H1 (cell line): ENCODE measurements around the gene BAAT. TPM values are rescaled to one million over a fixed set of nuclear protein-coding genes. Genes with fewer than 3 reads are reported as not detected.

Experiments
- CTCF ChIA-PET: fragments of 300-600 bp; sonication (Branson Sonifier 250); formaldehyde crosslinking; loops from one replicate; lab custom pipeline; 2021; ENCODE audit not compliant: partially characterized antibody; lab: Charles Lee
- POLR2A ChIA-PET: fragments of 300-600 bp; sonication (Branson Sonifier 250); formaldehyde crosslinking; loops from one replicate; lab custom pipeline; 2021; ENCODE audit warnings: inconsistent platforms; ENCODE audit not compliant: partially characterized antibody; lab: Charles Lee
- DNase-seq, 2 experiments: peaks; one replicate each; pipeline versions ENCODE4 v3.0.0 to v3.0.0-alpha.2; 2010 to 2022; ENCODE audit warnings: low spot score in 2 of 2, low read depth in 1 of 2, mixed read lengths in 1 of 2
- FAIRE-seq: peaks from 2 replicates; lab custom pipeline; 2011; peaks lifted over from hg19 to GRCh38; lab: Jason Lieb, UNC
- H2AFZ ChIP-seq: 2 replicates; pipeline ENCODE4 v1.8.1; 2012; ENCODE audit warnings: low read length, inconsistent platforms
- H2AK5ac ChIP-seq: 2 replicates; pipeline ENCODE4 v1.6.1; 2013; ENCODE audit warnings: low read depth, low read length
- H2BK120ac ChIP-seq: replicated peaks from 2 replicates; pipeline ENCODE3; 2013; ENCODE audit warnings: low read depth, low read length, inconsistent platforms
- H2BK12ac ChIP-seq: 2 replicates; pipeline ENCODE4 v1.6.1; 2013; ENCODE audit warnings: low read depth, low read length
- H2BK15ac ChIP-seq: 2 replicates; pipeline ENCODE4 v1.6.1; 2013; ENCODE audit warnings: low read length
- H2BK20ac ChIP-seq: 2 replicates; pipeline ENCODE4 v1.6.1; 2013; ENCODE audit warnings: low read length
- H2BK5ac ChIP-seq: 2 replicates; pipeline ENCODE4 v1.6.1; 2013; ENCODE audit warnings: low read depth, low read length
- H3K14ac ChIP-seq: 2 replicates; pipeline ENCODE4 v1.6.1; 2013; ENCODE audit warnings: inconsistent platforms; ENCODE audit not compliant: insufficient read length
- H3K18ac ChIP-seq: 2 replicates; pipeline ENCODE4 v1.6.1; 2013; ENCODE audit warnings: low read length; ENCODE audit errors: extremely low read depth
- H3K23ac ChIP-seq: 2 replicates; pipeline ENCODE4 v1.6.1; 2013; ENCODE audit warnings: inconsistent platforms; ENCODE audit not compliant: insufficient read length
- H3K23me2 ChIP-seq: 2 replicates; pipeline ENCODE4 v1.6.1; 2013; ENCODE audit warnings: low read depth, low read length
- H3K27ac ChIP-seq: 2 replicates; pipeline ENCODE4 v1.6.1; 2011; ENCODE audit warnings: low read depth, low read length, inconsistent platforms
- H3K27me3 ChIP-seq, 4 experiments: replicated peaks in 1 of 4; 1 replicate in 1 of 4; 2 replicates in 3 of 4; pipeline versions ENCODE4 v1.6.1 to v1.8.1; 2011 to 2013; ENCODE audit warnings: low read length in 3 of 4, mild to moderate bottlenecking in 3 of 4, inconsistent platforms in 2 of 4, mixed read lengths in 2 of 4, moderate library complexity in 1 of 4; ENCODE audit not compliant: control insufficient read depth in 3 of 4, insufficient read depth in 3 of 4; ENCODE audit errors: extremely low read depth in 1 of 4
- H3K36me3 ChIP-seq, 4 experiments: 2 replicates each; pipeline versions ENCODE4 v1.6.1 to v1.8.1; 2011 to 2013; ENCODE audit warnings: mild to moderate bottlenecking in 4 of 4, low read length in 3 of 4, moderate library complexity in 2 of 4, control low read depth in 1 of 4, inconsistent platforms in 1 of 4; ENCODE audit not compliant: insufficient read depth in 4 of 4, control insufficient read depth in 2 of 4
- H3K4ac ChIP-seq: replicated peaks from 2 replicates; pipeline ENCODE3; 2013; ENCODE audit warnings: low read length, low read depth, mixed read lengths, inconsistent platforms; ENCODE audit not compliant: insufficient read length
- H3K4me1 ChIP-seq, 4 experiments: replicated peaks in 1 of 4; 1 replicate in 1 of 4; 2 replicates in 3 of 4; pipeline versions ENCODE4 v1.6.1 to v1.8.1; 2011 to 2013; ENCODE audit warnings: low read length in 3 of 4, inconsistent platforms in 2 of 4, mixed read lengths in 1 of 4; ENCODE audit not compliant: insufficient read depth in 4 of 4, control insufficient read depth in 3 of 4
- H3K4me2 ChIP-seq, 2 experiments: 2 replicates each; pipeline versions ENCODE4 v1.6.1 to v1.8.1; 2011 to 2013; ENCODE audit warnings: low read depth in 2 of 2, low read length in 2 of 2, control low read depth in 1 of 2, inconsistent platforms in 1 of 2, mild to moderate bottlenecking in 1 of 2; ENCODE audit not compliant: insufficient read depth in 1 of 2
- H3K4me3 ChIP-seq, 4 experiments: fragments of 200-600, 300-600 bp in 1 of 4; sonication (generic), shearing (Covaris generic), sonication (Bioruptor Twin) in 1 of 4; 2 replicates each; pipeline versions ENCODE4 v1.5.1 to v1.8.1; 2011 to 2016; ENCODE audit warnings: low read length in 4 of 4, low read depth in 3 of 4, control low read depth in 2 of 4, inconsistent platforms in 2 of 4, mild to moderate bottlenecking in 2 of 4, mixed read lengths in 1 of 4, moderate library complexity in 1 of 4; ENCODE audit not compliant: insufficient read depth in 2 of 4; ENCODE audit errors: extremely low read depth in 1 of 4
- H3K56ac ChIP-seq: replicated peaks from 2 replicates; pipeline ENCODE3; 2013; ENCODE audit warnings: low read depth, mild to moderate bottlenecking, mixed read lengths, low read length, inconsistent platforms; ENCODE audit not compliant: insufficient read length
- H3K79me1 ChIP-seq: 2 replicates; pipeline ENCODE4 v1.6.1; 2013; ENCODE audit warnings: low read depth, low read length, control low read depth
- H3K79me2 ChIP-seq, 2 experiments: 2 replicates each; pipeline versions ENCODE4 v1.6.1 to v1.8.1; 2012 to 2013; ENCODE audit warnings: low read length in 2 of 2, mild to moderate bottlenecking in 2 of 2, inconsistent platforms in 1 of 2; ENCODE audit not compliant: insufficient read depth in 2 of 2, control insufficient read depth in 1 of 2
- H3K9ac ChIP-seq, 4 experiments: replicated peaks in 1 of 4; 1 replicate in 1 of 4; 2 replicates in 3 of 4; pipeline versions ENCODE4 v1.6.1 to v1.8.1; 2011 to 2013; ENCODE audit warnings: low read depth in 3 of 4, low read length in 3 of 4, control low read depth in 2 of 4, mild to moderate bottlenecking in 2 of 4, moderate library complexity in 2 of 4, inconsistent platforms in 1 of 4; ENCODE audit errors: extremely low read depth in 1 of 4
- H3K9me3 ChIP-seq, 2 experiments: 2 replicates each; pipeline versions ENCODE4 v1.6.1 to v1.8.1; 2012 to 2013; ENCODE audit warnings: mild to moderate bottlenecking in 2 of 2, moderate library complexity in 2 of 2, control low read depth in 1 of 2, inconsistent platforms in 1 of 2, low read depth in 1 of 2, low read length in 1 of 2, mixed read lengths in 1 of 2; ENCODE audit not compliant: insufficient read depth in 2 of 2
- H4K20me1 ChIP-seq, 2 experiments: replicated peaks in 1 of 2; 2 replicates each; pipeline versions ENCODE3 to v1.8.1; 2011 to 2013; ENCODE audit warnings: inconsistent platforms in 2 of 2, low read length in 2 of 2, mild to moderate bottlenecking in 1 of 2; ENCODE audit not compliant: insufficient read depth in 2 of 2, control insufficient read depth in 1 of 2
- H4K5ac ChIP-seq: 2 replicates; pipeline ENCODE4 v1.6.1; 2013; ENCODE audit warnings: low read length, low read depth, mixed read lengths, inconsistent platforms; ENCODE audit not compliant: insufficient read length
- H4K8ac ChIP-seq: 2 replicates; pipeline ENCODE4 v1.8.0; 2013; ENCODE audit warnings: mild to moderate bottlenecking, moderate library complexity, low read length, inconsistent platforms; ENCODE audit not compliant: insufficient read depth; ENCODE audit errors: extremely low read depth
- H4K91ac ChIP-seq: replicated peaks from 2 replicates; pipeline ENCODE3; 2013; ENCODE audit warnings: low read length, mixed read lengths, inconsistent platforms; ENCODE audit not compliant: insufficient read length
- ASH2L ChIP-seq: fragments of 200-600, 300-600 bp; sonication (generic); IDR thresholded peaks from one replicate; pipeline ENCODE4 v1.7.1; 2017; ENCODE audit warnings: low read length
- ATF3 ChIP-seq: IDR thresholded peaks from 2 replicates; pipeline ENCODE4 v1.6.1; 2011; ENCODE audit warnings: low read depth, mild to moderate bottlenecking, low read length; ENCODE audit not compliant: insufficient read depth
- CEBPB ChIP-seq: IDR thresholded peaks from 2 replicates; pipeline ENCODE4 v1.6.1; 2012; ENCODE audit warnings: low read depth, low read length
- HDAC2 ChIP-seq, 2 experiments: fragments of 300-600 bp in 1 of 2; sonication (generic) in 1 of 2; IDR thresholded peaks; 2 replicates each; pipeline ENCODE4 v1.6.1; 2011 to 2012; ENCODE audit warnings: low read depth in 2 of 2, low read length in 2 of 2, mild to moderate bottlenecking in 2 of 2, moderate library complexity in 2 of 2, borderline replicate concordance in 1 of 2, inconsistent platforms in 1 of 2
- MAFK ChIP-seq: IDR thresholded peaks from 2 replicates; pipeline ENCODE4 v1.6.1; 2012; ENCODE audit warnings: low read depth, mild to moderate bottlenecking, improper control_type of control experiment, low read length
- PHF8 ChIP-seq: fragments of 200-600 bp; sonication (generic); conservative IDR thresholded peaks from 2 replicates; pipeline ENCODE4 v1.7.1; 2012; ENCODE audit warnings: low read depth, mild to moderate bottlenecking, inconsistent platforms, low read length, moderate library complexity
- SIN3A ChIP-seq, 2 experiments: IDR thresholded peaks in 1 of 2; conservative IDR thresholded peaks in 1 of 2; 2 replicates each; pipeline ENCODE4 v1.6.1; 2011 to 2012; ENCODE audit warnings: low read length in 2 of 2, improper control_type of control experiment in 1 of 2, low read depth in 1 of 2, mild to moderate bottlenecking in 1 of 2
- SP2 ChIP-seq: IDR thresholded peaks from 2 replicates; pipeline ENCODE4 v1.6.1; 2012; ENCODE audit warnings: mild to moderate bottlenecking, low read length, inconsistent platforms
- TEAD4 ChIP-seq: IDR thresholded peaks from 2 replicates; pipeline ENCODE4 v1.6.1; 2012; ENCODE audit warnings: low read depth, low read length, inconsistent platforms, mixed read lengths
- USF2 ChIP-seq: IDR thresholded peaks from 2 replicates; pipeline ENCODE4 v1.6.1; 2011; ENCODE audit warnings: low read length, improper control_type of control experiment
- WGBS, 2 experiments: shearing (Covaris generic) in 1 of 2; methylation state at CpG; one replicate each; pipeline versions ENCODE4 v1.1.6 to v1.1.7; 2013 to 2015; ENCODE audit warnings: low lambda C conversion rate in 2 of 2, mixed read lengths in 2 of 2, inconsistent platforms in 1 of 2, low coverage in 1 of 2, missing lambda C conversion rate in 1 of 2; ENCODE audit not compliant: insufficient replicate concordance in 2 of 2, insufficient coverage in 1 of 2, insufficient read length in 1 of 2; ENCODE audit errors: extremely low coverage in 1 of 2, missing lambda C conversion rate in 1 of 2; 5-methylcytosine and 5-hydroxymethylcytosine counted together
- polyA plus RNA-seq, 7 experiments: library from polyadenylated mRNA; depleted of rRNA in 3 of 7; stranded (reverse) in 5 of 7; unstranded in 2 of 7; fragments of >200 nt in 5 of 7; fragments of 200-250 nt in 2 of 7; gene quantifications; 1 replicate in 5 of 7; 2 replicates in 1 of 7; 4 replicates in 1 of 7; pipeline versions ENCODE4 v1.2.1 to v1.2.3, GENCODE V29; 2011 to 2013; ENCODE audit warnings: missing spikeins in 2 of 7, mixed read lengths in 2 of 7
- total RNA-seq: library from RNA; stranded (reverse); fragmentation: NEBNext Ultra II Directional; extraction: Animal tissue kit (Norgen Biotek cat#: 25700); gene quantifications from 2 replicates; pipeline ENCODE4 v1.2.1, GENCODE V29; 2021

Gene BAAT
- total and polyA plus RNA-seq, 2 of the 8 experiments (the other 6 are each of a cell fraction or from before 2014, with no cell fraction given) = 0.09 to 0.17 TPM

DNA sequence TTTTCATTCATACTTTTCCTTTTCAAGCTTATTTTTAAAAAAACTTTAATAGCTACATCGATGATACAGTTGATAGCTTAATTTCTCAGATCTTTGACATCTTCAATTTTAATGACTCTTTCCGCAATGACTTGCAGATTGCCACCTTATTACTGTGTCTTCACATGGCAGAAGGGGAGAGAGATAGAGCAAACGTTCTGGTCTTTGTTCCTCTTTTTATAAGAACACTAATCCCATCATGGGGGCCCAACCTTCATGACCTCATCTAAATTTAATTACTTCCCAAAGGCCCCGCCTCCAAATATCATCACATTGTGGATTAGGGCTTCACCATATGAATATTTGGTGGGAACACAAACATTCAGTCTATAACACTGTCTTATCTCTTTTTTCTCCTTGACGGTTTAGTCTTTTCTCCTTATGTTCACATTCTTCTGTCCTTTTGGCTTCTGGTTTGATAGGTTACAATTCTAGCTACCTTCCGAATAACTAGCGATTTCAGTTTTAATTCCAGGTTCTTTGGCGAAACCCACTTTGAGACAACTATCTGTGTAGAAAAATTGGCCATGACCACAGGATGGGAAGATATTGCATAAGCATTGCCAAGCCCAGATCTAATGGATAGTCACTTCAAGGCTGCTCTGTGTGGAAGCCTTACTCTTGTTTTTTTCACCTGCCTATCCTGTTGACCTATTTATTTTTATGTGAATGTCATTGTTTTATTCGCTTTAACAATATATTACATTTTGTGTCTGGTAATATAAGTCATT is 18.9 kb upstream of the BAAT start:
- no peak overlapping the region for H3K27ac ChIP-seq
- H4K5ac ChIP-seq = no peak overlapping the region
- H3K23ac ChIP-seq = no peak overlapping the region
- peaks cover 2% of the 10 kb centered on the region; the same call in 1 of the 2 replicates for H3K79me1 ChIP-seq
- no peaks in the 10 kb centered on the region for H3K27me3 ChIP-seq
- H3K18ac ChIP-seq = no peak overlapping the region
- H2BK20ac ChIP-seq = no peak overlapping the region
- DNase-seq (no peak), FAIRE-seq (no peak)
- no peaks in the 10 kb centered on the region; the same call in 1 of the 2 replicates for H3K23me2 ChIP-seq
- H3K4me1 ChIP-seq = peaks cover 0 to 4% (median 1%) of the 10 kb centered on the region in 4 experiments; a peak in 2 of 7 replicates
- no peak overlapping the region for H3K9ac ChIP-seq
- H2BK12ac ChIP-seq = no peak overlapping the region
- ChIA-PET POLR2A (no interaction called here), CTCF (interaction anchor here (1.0 kb wide), 1 partner anchor 45 kb away, joined by 5 read pairs; no protein-coding TSS in a partner anchor)
- no peak overlapping the region for H4K91ac ChIP-seq
- no peak overlapping the region for H3K56ac ChIP-seq
- H2BK15ac ChIP-seq = no peak overlapping the region
- no peak overlapping the region for H4K8ac ChIP-seq
- H3K4ac ChIP-seq = no peak overlapping the region
- peaks cover 12 to 72% (median 49%) of the 10 kb centered on the region in 4 experiments for H3K36me3 ChIP-seq
- H2BK5ac ChIP-seq = no peak overlapping the region
- H2AFZ ChIP-seq = no peak overlapping the region
- no peaks in the 10 kb centered on the region for H4K20me1 ChIP-seq
- no peak overlapping the region for H2BK120ac ChIP-seq
- H3K4me3 ChIP-seq = no peak overlapping the region
- H3K79me2 ChIP-seq = peaks cover 0 to 12% of the 10 kb centered on the region in 2 experiments; a peak in 2 of 4 replicates
- H3K14ac ChIP-seq = no peak overlapping the region
- no peak overlapping the region for H2AK5ac ChIP-seq
- 92% methylated on average over 9 of the region's 9 CpGs; no CpG with 5 or more reads in 1 of the 2 experiments for WGBS, 2 experiments
- H3K9me3 ChIP-seq = peaks cover 24 to 27% of the 10 kb centered on the region in 2 experiments
- no peak overlapping the region for H3K4me2 ChIP-seq
- TF ChIP-seq ATF3 (no peak), MAFK (no peak), SP2 (no peak), SIN3A (conservative IDR thresholded peaks at IDR 0.05 in 1 of 2, IDR thresholded peaks at IDR 0.05 in 1 of 2; ENCODE audit: low read depth in 1 of 2, low read length in 2 of 2) (no peak), PHF8 (no peak), CEBPB (no peak), HDAC2 (IDR thresholded peaks at IDR 0.05; ENCODE audit: borderline replicate concordance in 1 of 2, low read depth in 2 of 2, low read length in 2 of 2) (no peak), TEAD4 (no peak), ASH2L (no peak), USF2 (no peak)
